Transverse colon (tissue), 4 donors: ENCODE results near the gene PRLHR. TPM values are rescaled to one million over a fixed set of nuclear protein-coding genes. Genes with fewer than 3 reads are reported as not detected.

ENCODE experiments used
- DNase-seq: peaks from one replicate; pipeline ENCODE4 v3.0.0-alpha.2; 2019
- H3K27ac ChIP-seq, 4 donors: fragments of 200-600 bp; sonication (generic); 2 replicates each; pipeline ENCODE4 v1.5.1; 2016 to 2018; ENCODE audit warnings: inconsistent platforms in 4 of 4
- H3K27me3 ChIP-seq: fragments of 200-600 bp; sonication (generic); 2 replicates; pipeline ENCODE4 v1.5.1; 2017; ENCODE audit warnings: inconsistent platforms
- H3K36me3 ChIP-seq, 4 donors: fragments of 200-600 bp; sonication (generic); 2 replicates each; pipeline ENCODE4 v1.5.1; 2017 to 2019; ENCODE audit warnings: inconsistent platforms in 4 of 4
- H3K4me1 ChIP-seq, 4 donors: fragments of 200-600 bp; sonication (generic); 2 replicates each; pipeline ENCODE4 v1.5.1; 2017 to 2020; ENCODE audit warnings: inconsistent platforms in 4 of 4
- H3K4me3 ChIP-seq, 4 donors: fragments of 200-600 bp; sonication (generic); 1 replicate in 1 of 4; 2 replicates in 3 of 4; pipeline versions ENCODE4 v1.5.1 to v1.6.1; 2017 to 2019; ENCODE audit warnings: inconsistent platforms in 4 of 4
- H3K9me3 ChIP-seq, 2 donors: fragments of 200-600 bp; sonication (generic); 2 replicates each; pipeline ENCODE4 v1.5.1; 2017 to 2019; ENCODE audit warnings: inconsistent platforms in 2 of 2
- CTCF ChIP-seq, 5 experiments: fragments of 200-600 bp in 3 of 5; fragments of 450-650 bp in 2 of 5; sonication (generic) in 3 of 5; IDR thresholded peaks; 1 replicate in 2 of 5; 2 replicates in 3 of 5; pipeline ENCODE4 v1.5.1; 2016 to 2017; ENCODE audit warnings: antibody characterized with exemption in 5 of 5, inconsistent platforms in 3 of 5, mild to moderate bottlenecking in 2 of 5, moderate library complexity in 1 of 5
- EP300 ChIP-seq: sonication (generic); formaldehyde crosslinking; IDR thresholded peaks from one replicate; pipeline ENCODE4 v1.6.1; 2017; ENCODE audit warnings: antibody characterized with exemption, low read depth
- POLR2A ChIP-seq: fragments of 450-650 bp; IDR thresholded peaks from one replicate; pipeline ENCODE4 v1.6.1; 2016; ENCODE audit warnings: antibody characterized with exemption, mild to moderate bottlenecking, moderate library complexity
- POLR2AphosphoS5 ChIP-seq, 3 donors: sonication (generic); formaldehyde crosslinking; IDR thresholded peaks; one replicate each; pipeline ENCODE4 v1.6.1; 2016; ENCODE audit warnings: antibody characterized with exemption in 3 of 3
- WGBS, 2 donors: methylation state at CpG; one replicate each; pipeline ENCODE4 v1.1.5; 2018; ENCODE audit warnings: low coverage in 1 of 2; 5-methylcytosine and 5-hydroxymethylcytosine counted together
- in situ Hi-C, 4 donors: fragments of 200-750 bp; cut with MboI; loops; one replicate each; pipeline versions ENCODE4 v1.15.0 to v1.15.1; 2017; ENCODE audit warnings: low sequenced_read_pairs in 3 of 4, low pct_ligation_motif_present in 1 of 4, low pct_unique_long_range_greater_than_20kb in 1 of 4
- intact Hi-C: fragments of 100-400 bp; cut with DNase I; formaldehyde crosslinking; loops from one replicate; pipeline ENCODE4 v1.15.1; 2023; ENCODE audit warnings: low total_unique reads
- total RNA-seq, 4 donors: library from RNA; depleted of rRNA; stranded (reverse); fragments of >200 nt; gene quantifications; one replicate each; pipeline ENCODE4 v1.1.0, GENCODE V29; 2016

PRLHR gene
- total RNA-seq, 4 donors from 2014 or later: not detected

GRCh38 chr10:118542745-118543144 is 52.7 kb downstream of the PRLHR start:
- Histone ChIP-seq H3K4me1 (no peaks in the 10 kb centered on the region), H3K4me3 (no peak overlapping the region), H3K36me3 (no peaks in the 10 kb centered on the region), H3K27ac (no peak overlapping the region), H3K9me3 (no peaks in the 10 kb centered on the region), H3K27me3 (peaks cover 28% of the 10 kb centered on the region)
- TF ChIP-seq POLR2A (no peak), POLR2AphosphoS5 (IDR thresholded peaks at IDR 0.05) (no peak), EP300 (no peak), CTCF (IDR thresholded peaks at IDR 0.05) (no peak)
- DNase-seq: no peak
- intact Hi-C loops: no loop called here
- 89 to 100% methylated on average over 1 of the region's 1 CpG for WGBS, 2 donors
- in situ Hi-C loops: no loop called here

- Histone ChIP-seq H3K27me3 (peaks cover 31% of the 10 kb centered on the region), H3K4me3 (no peak overlapping the region), H3K27ac (no peak overlapping the region), H3K4me1 (no peaks in the 10 kb centered on the region), H3K9me3 (no peaks in the 10 kb centered on the region), H3K36me3 (no peaks in the 10 kb centered on the region)
- in situ Hi-C loops: no loop called here
- DNase-seq: no peak
- WGBS, 2 donors: 83% methylated on average over 1 of the region's 1 CpG; no CpG with 5 or more reads in 1 of the 2 donors
- intact Hi-C loops: no loop called here
- no peak for TF ChIP-seq POLR2AphosphoS5 (IDR thresholded peaks at IDR 0.05)
- TF ChIP-seq EP300: no peak
- no peak for TF ChIP-seq CTCF (IDR thresholded peaks at IDR 0.05)
- no peak for TF ChIP-seq POLR2A
Measured at GRCh38 chr10:118542205-118542604, 53.2 kb downstream of the PRLHR start.

GRCh38 chr10:118541718-118542117 is 53.7 kb downstream of the PRLHR start:
- TF ChIP-seq POLR2AphosphoS5 (IDR thresholded peaks at IDR 0.05): no peak
- no peak for TF ChIP-seq CTCF (IDR thresholded peaks at IDR 0.05)
- no peak for TF ChIP-seq POLR2A
- TF ChIP-seq EP300: no peak
- peaks cover 32% of the 10 kb centered on the region for H3K27me3 ChIP-seq
- in situ Hi-C loops (no loop called here), intact Hi-C loops (no loop called here)
- H3K36me3 ChIP-seq: no peaks in the 10 kb centered on the region
- H3K9me3 ChIP-seq: no peaks in the 10 kb centered on the region
- H3K4me3 ChIP-seq: no peak overlapping the region
- WGBS, 2 donors: 88 to 97% methylated on average over 3 of the region's 3 CpGs
- no peaks in the 10 kb centered on the region for H3K4me1 ChIP-seq
- no peak for DNase-seq
- H3K27ac ChIP-seq: no peak overlapping the region

Other genes starting within 250 kb of the PRLHR start
- gene CACUL1, start 159.3 kb upstream of the PRLHR start, total RNA-seq: 10 to 100 TPM; 13.1 to 29.1 (median 23.2) TPM